Measurements from ENCODE around the gene PLCH1. TPM values are rescaled to one million over a fixed set of nuclear protein-coding genes. Genes with fewer than 3 reads are reported as not detected.

PLCH1 gene
- total and polyA plus RNA-seq, 10 of the 15 experiments (the other 5 are each of a cell fraction or from before 2014, with no cell fraction given) = 0.03 to 0.22 (median 0.04) TPM; not detected in 5

DNA sequence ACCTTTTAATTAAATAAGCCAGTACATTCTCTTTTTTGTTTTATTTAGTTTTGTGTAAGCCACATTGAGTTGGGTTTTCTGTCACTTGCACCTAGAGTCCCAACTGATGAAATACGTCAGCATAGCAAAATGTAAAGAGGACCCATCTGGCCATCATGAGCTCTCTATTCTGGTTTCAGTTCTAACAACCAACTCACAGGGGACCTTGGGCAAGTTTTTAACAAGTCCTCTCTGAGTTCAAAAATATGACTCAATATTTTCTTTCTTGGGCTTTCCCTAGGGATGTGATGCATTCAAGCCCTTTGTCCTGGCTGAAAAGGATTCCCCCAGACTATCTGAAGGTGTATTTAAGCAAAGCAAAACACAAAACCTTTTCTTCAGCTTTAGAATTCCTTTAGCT is 32.9 kb downstream of the PLCH1 start:
- no TSS peak for BruUV-seq (replicated peaks)
- H3K36me3 ChIP-seq (ENCODE audit: control insufficient read depth in 2 of 2, insufficient read depth in 2 of 2, low read length in 1 of 2) = no peaks in the 10 kb centered on the region
- SMC1A ChIA-PET (ENCODE audit: uncharacterized antibody, unreplicated experiment) = interaction anchor here (0.9 to 1.9 kb wide), 3 partner anchors 10 to 426 kb away, joined by 3 to 14 read pairs (median 3); no protein-coding TSS in a partner anchor
- no peaks in the 10 kb centered on the region for H3K4me1 ChIP-seq (ENCODE audit: control insufficient read depth, insufficient read depth, low read length)
- in situ Hi-C loops (cut with MboI) (no loop called here), intact Hi-C loops (cut with micrococcal nuclease; ENCODE audit: unreplicated experiment) (no loop called here)
- H3K4me3 ChIP-seq = no peak overlapping the region
- POLR2A ChIA-PET = interaction anchor here (0.5 to 0.6 kb wide), 2 partner anchors 46 to 94 kb away, joined by 3 to 4 read pairs; partner anchors contain the start of gene C3orf33
- TF ChIP-seq ZZZ3 (IDR thresholded peaks at IDR 0.05; ENCODE audit: control insufficient read depth, insufficient read length, low read depth) (no peak), EP300 (IDR thresholded peaks at IDR 0.05; ENCODE audit: borderline replicate concordance in 1 of 2, control insufficient read depth in 1 of 2, low read depth in 2 of 2, low read length in 2 of 2) (peak in 1 of 2 experiments; percentile 68; a peak in 1 of 4 replicates), SREBF2 (IDR thresholded peaks at IDR 0.05; ENCODE audit: low read length) (no peak), IKZF1 (conservative IDR thresholded peaks at IDR 0.05) (peak; percentile 52; the same call in 1 of the 2 replicates), IKZF2 (IDR thresholded peaks at IDR 0.05) (peak; percentile 68 to 73; a peak in 3 of 4 replicates), DPF2 (IDR thresholded peaks at IDR 0.05) (no peak), SMARCA5 (IDR thresholded peaks at IDR 0.05) (no peak), JUND (IDR thresholded peaks at IDR 0.05; ENCODE audit: low read depth, low read length) (no peak), BMI1 (IDR thresholded peaks at IDR 0.05; ENCODE audit: borderline replicate concordance) (no peak), MEF2B (IDR thresholded peaks at IDR 0.05; ENCODE audit: partially characterized antibody, poor library complexity, severe bottlenecking) (peak; percentile 73), MTA2 (IDR thresholded peaks at IDR 0.05; ENCODE audit: low read depth) (peak; percentile 61; the same call in 1 of the 2 replicates), LARP7 (IDR thresholded peaks at IDR 0.05) (no peak), NBN (IDR thresholded peaks at IDR 0.05) (0 out of 2 replicates have a peak, but pooled peaks have one; percentile 26), JUNB (IDR thresholded peaks at IDR 0.05) (peak; percentile 43; the same call in 1 of the 2 replicates)
- TF ChIP-seq, protein P1, sequence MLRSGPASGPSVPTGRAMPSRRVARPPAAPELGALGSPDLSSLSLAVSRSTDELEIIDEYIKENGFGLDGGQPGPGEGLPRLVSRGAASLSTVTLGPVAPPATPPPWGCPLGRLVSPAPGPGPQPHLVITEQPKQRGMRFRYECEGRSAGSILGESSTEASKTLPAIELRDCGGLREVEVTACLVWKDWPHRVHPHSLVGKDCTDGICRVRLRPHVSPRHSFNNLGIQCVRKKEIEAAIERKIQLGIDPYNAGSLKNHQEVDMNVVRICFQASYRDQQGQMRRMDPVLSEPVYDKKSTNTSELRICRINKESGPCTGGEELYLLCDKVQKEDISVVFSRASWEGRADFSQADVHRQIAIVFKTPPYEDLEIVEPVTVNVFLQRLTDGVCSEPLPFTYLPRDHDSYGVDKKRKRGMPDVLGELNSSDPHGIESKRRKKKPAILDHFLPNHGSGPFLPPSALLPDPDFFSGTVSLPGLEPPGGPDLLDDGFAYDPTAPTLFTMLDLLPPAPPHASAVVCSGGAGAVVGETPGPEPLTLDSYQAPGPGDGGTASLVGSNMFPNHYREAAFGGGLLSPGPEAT (IDR thresholded peaks at IDR 0.05; ENCODE audit: low read depth) = peak; percentile 64; the same call in 1 of the 2 replicates
- TF ChIP-seq, protein P2, sequence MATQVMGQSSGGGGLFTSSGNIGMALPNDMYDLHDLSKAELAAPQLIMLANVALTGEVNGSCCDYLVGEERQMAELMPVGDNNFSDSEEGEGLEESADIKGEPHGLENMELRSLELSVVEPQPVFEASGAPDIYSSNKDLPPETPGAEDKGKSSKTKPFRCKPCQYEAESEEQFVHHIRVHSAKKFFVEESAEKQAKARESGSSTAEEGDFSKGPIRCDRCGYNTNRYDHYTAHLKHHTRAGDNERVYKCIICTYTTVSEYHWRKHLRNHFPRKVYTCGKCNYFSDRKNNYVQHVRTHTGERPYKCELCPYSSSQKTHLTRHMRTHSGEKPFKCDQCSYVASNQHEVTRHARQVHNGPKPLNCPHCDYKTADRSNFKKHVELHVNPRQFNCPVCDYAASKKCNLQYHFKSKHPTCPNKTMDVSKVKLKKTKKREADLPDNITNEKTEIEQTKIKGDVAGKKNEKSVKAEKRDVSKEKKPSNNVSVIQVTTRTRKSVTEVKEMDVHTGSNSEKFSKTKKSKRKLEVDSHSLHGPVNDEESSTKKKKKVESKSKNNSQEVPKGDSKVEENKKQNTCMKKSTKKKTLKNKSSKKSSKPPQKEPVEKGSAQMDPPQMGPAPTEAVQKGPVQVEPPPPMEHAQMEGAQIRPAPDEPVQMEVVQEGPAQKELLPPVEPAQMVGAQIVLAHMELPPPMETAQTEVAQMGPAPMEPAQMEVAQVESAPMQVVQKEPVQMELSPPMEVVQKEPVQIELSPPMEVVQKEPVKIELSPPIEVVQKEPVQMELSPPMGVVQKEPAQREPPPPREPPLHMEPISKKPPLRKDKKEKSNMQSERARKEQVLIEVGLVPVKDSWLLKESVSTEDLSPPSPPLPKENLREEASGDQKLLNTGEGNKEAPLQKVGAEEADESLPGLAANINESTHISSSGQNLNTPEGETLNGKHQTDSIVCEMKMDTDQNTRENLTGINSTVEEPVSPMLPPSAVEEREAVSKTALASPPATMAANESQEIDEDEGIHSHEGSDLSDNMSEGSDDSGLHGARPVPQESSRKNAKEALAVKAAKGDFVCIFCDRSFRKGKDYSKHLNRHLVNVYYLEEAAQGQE (IDR thresholded peaks at IDR 0.05; ENCODE audit: low read depth, low read length) = no peak
- H3K27me3 ChIP-seq (replicated peaks in 1 of 2; ENCODE audit: control insufficient read depth in 2 of 2, insufficient read depth in 2 of 2, low read length in 1 of 2) = no peaks in the 10 kb centered on the region
- no peak overlapping the region for H3K4me2 ChIP-seq (ENCODE audit: control insufficient read depth, insufficient read depth)
- RAD21 ChIA-PET (ENCODE audit: unreplicated experiment) = interaction anchor here (1.2 to 3.0 kb wide), 2 partner anchors 10 to 25 kb away, joined by 4 to 26 read pairs; no protein-coding TSS in a partner anchor
- H2AFZ ChIP-seq (ENCODE audit: control insufficient read depth, low read depth, low read length) = no peak overlapping the region
- no peak for FAIRE-seq
- no peaks in the 10 kb centered on the region for H4K20me1 ChIP-seq (ENCODE audit: control insufficient read depth, insufficient read depth)
- peak; percentile 21 for DNase-seq (ENCODE audit: low read depth, low spot score)
- H3K9me3 ChIP-seq (replicated peaks; ENCODE audit: control insufficient read depth, insufficient read depth, low read length) = no peaks in the 10 kb centered on the region
- CTCF ChIA-PET = interaction anchor here (0.8 to 4.0 kb wide), 4 partner anchors 10 to 362 kb away, joined by 3 to 30 read pairs (median 4); no protein-coding TSS in a partner anchor
- H3K9ac ChIP-seq (ENCODE audit: control insufficient read depth, insufficient read depth, low read length) = no peak overlapping the region
- H3K79me2 ChIP-seq (ENCODE audit: control insufficient read depth, insufficient read depth, low read length) = no peaks in the 10 kb centered on the region
- peak; percentile 97 for ATAC-seq
- no peak overlapping the region for H3K27ac ChIP-seq (ENCODE audit: control insufficient read depth, insufficient read depth)
- WGBS (ENCODE audit: insufficient coverage, insufficient replicate concordance, low lambda C conversion rate, missing lambda C conversion rate) = 0% methylated on average over 1 of the region's 1 CpG
